Uterus (tissue), 4 donors: ENCODE results near the gene TSHZ2. TPM values are rescaled to one million over a fixed set of nuclear protein-coding genes. Genes with fewer than 3 reads are reported as not detected.
"Not testable (repeated sequence)": the region's sequence is repeated elsewhere in the genome, so short reads cannot be mapped to it uniquely, and the experiment has no call there.

Source experiments
- DNase-seq, 2 donors: peaks; one replicate each; pipeline ENCODE4 v3.0.0-alpha.2; 2019 to 2020
- H3K27ac ChIP-seq, 2 donors: fragments of 200-600 bp; sonication (generic); 1 replicate in 1 of 2; 2 replicates in 1 of 2; pipeline ENCODE4 v1.5.1; 2016 to 2018
- H3K27me3 ChIP-seq, 2 donors: fragments of 200-600 bp; sonication (generic); one replicate each; pipeline ENCODE4 v1.5.1; 2018 to 2019; ENCODE audit warnings: control low read depth in 1 of 2
- H3K36me3 ChIP-seq, 2 donors: fragments of 200-600 bp; sonication (generic); one replicate each; pipeline ENCODE4 v1.5.1; 2019; ENCODE audit warnings: control low read depth in 1 of 2
- H3K4me1 ChIP-seq, 2 donors: fragments of 200-600 bp; sonication (generic); one replicate each; pipeline ENCODE4 v1.5.1; 2018 to 2019; ENCODE audit warnings: control low read depth in 1 of 2
- H3K4me3 ChIP-seq, 2 donors: fragments of 200-600 bp; sonication (generic); 1 replicate in 1 of 2; 2 replicates in 1 of 2; pipeline ENCODE4 v1.5.1; 2018 to 2019; ENCODE audit warnings: mild to moderate bottlenecking in 1 of 2
- H3K9me3 ChIP-seq, 2 donors: fragments of 200-600 bp; sonication (generic); one replicate each; pipeline ENCODE4 v1.5.1; 2019; ENCODE audit warnings: control low read depth in 1 of 2
- POLR2A ChIP-seq, 2 donors: fragments of 450-650 bp; IDR thresholded peaks; one replicate each; pipeline ENCODE4 v1.6.1; 2016; ENCODE audit warnings: antibody characterized with exemption in 2 of 2, mild to moderate bottlenecking in 1 of 2, moderate library complexity in 1 of 2
- intact Hi-C: fragments of 100-400 bp; cut with DNase I; formaldehyde crosslinking; loops from one replicate; pipeline ENCODE4 v1.15.1; 2023; ENCODE audit warnings: low total_unique reads
- total RNA-seq, 4 donors: library from RNA; depleted of rRNA in 3 of 4; stranded (reverse); fragments of >200 nt in 3 of 4; gene quantifications; one replicate each; pipeline versions ENCODE4 v1.1.0 to v1.2.4, GENCODE V29; 2014 to 2023
- TF ChIP-seq, protein P1 (sequence below), 4 experiments: fragments of 200-600 bp in 2 of 4; fragments of 450-650 bp in 2 of 4; sonication (generic) in 2 of 4; IDR thresholded peaks; one replicate each; pipeline ENCODE4 v1.5.1; 2016 to 2019; ENCODE audit warnings: antibody characterized with exemption in 4 of 4, mild to moderate bottlenecking in 2 of 4, moderate library complexity in 1 of 4
- donor health status: DM: yes; HTN: yes; CAD: no.

TSHZ2 gene
- total RNA-seq, 4 donors from 2014 or later = 22.0 to 50.1 (median 33.1) TPM

DNA sequence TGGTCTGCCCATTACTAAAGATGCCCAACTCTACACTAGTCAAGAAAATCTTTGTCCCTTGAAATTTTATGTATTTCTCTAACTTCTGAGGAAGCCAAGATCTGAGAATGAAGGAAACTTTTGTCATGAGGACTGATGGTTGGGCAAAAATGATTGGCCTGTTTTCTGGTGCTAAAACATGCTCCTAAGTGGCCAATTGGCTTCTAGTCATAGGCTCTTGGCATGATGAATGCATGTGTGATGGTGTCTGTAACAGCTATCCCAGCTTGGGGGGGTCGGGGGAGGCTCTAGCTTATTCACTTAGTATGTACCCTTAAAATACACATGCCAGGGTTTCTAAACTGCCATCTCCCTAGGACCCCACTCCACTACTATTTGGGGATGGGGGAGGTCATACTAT is 392.9 kb downstream of the TSHZ2 start:
- H3K36me3 ChIP-seq = no peaks in the 10 kb centered on the region
- no peaks in the 10 kb centered on the region for H3K4me1 ChIP-seq
- no peak overlapping the region for H3K27ac ChIP-seq
- no peaks in the 10 kb centered on the region for H3K27me3 ChIP-seq
- no peak for TF ChIP-seq POLR2A (IDR thresholded peaks at IDR 0.05)
- TF ChIP-seq, protein P1, sequence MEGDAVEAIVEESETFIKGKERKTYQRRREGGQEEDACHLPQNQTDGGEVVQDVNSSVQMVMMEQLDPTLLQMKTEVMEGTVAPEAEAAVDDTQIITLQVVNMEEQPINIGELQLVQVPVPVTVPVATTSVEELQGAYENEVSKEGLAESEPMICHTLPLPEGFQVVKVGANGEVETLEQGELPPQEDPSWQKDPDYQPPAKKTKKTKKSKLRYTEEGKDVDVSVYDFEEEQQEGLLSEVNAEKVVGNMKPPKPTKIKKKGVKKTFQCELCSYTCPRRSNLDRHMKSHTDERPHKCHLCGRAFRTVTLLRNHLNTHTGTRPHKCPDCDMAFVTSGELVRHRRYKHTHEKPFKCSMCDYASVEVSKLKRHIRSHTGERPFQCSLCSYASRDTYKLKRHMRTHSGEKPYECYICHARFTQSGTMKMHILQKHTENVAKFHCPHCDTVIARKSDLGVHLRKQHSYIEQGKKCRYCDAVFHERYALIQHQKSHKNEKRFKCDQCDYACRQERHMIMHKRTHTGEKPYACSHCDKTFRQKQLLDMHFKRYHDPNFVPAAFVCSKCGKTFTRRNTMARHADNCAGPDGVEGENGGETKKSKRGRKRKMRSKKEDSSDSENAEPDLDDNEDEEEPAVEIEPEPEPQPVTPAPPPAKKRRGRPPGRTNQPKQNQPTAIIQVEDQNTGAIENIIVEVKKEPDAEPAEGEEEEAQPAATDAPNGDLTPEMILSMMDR (IDR thresholded peaks at IDR 0.05) = no peak
- H3K4me3 ChIP-seq = no peak overlapping the region
- no peaks in the 10 kb centered on the region for H3K9me3 ChIP-seq
- DNase-seq = no peak
- intact Hi-C loops = no loop called here

GRCh38 chr20:53365539-53366075 is 393.4 kb downstream of the TSHZ2 start:
- TF ChIP-seq, protein P1 (IDR thresholded peaks at IDR 0.05) = no peak
- TF ChIP-seq POLR2A (IDR thresholded peaks at IDR 0.05) = no peak

DNA sequence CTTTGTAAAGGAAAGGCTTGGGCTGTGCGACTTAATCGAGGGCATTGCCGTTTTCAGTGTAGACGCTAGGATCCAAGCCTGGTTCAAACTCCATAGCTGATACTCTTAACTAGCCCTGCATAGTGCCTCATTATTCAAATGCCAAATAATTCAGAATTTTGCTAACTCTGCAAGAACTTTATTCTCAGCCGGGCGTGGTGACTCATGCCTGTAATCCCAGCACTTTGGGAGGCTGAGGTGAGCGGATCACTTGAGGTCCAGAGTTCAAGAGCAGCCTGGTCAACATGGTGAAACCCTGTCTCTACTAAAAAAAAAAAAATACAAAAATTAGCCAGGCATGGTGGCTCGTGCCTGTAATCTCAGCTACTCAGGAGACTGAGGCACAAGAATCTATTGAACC is 394.8 kb downstream of the TSHZ2 start:
- H3K27me3 ChIP-seq, intact Hi-C loops, H3K4me1 ChIP-seq, H3K36me3 ChIP-seq, H3K27ac ChIP-seq, H3K9me3 ChIP-seq, DNase-seq, H3K4me3 ChIP-seq: not testable (repeated sequence)

More at GRCh38 chr20:53365539-53366075, 393.4 kb downstream of the TSHZ2 start:
- Histone ChIP-seq H3K27ac (no peak overlapping the region), H3K36me3 (no peaks in the 10 kb centered on the region), H3K4me1 (no peaks in the 10 kb centered on the region), H3K27me3 (no peaks in the 10 kb centered on the region), H3K9me3 (no peaks in the 10 kb centered on the region), H3K4me3 (no peak overlapping the region)
- no peak for DNase-seq
- intact Hi-C loops = no loop called here

DNA sequence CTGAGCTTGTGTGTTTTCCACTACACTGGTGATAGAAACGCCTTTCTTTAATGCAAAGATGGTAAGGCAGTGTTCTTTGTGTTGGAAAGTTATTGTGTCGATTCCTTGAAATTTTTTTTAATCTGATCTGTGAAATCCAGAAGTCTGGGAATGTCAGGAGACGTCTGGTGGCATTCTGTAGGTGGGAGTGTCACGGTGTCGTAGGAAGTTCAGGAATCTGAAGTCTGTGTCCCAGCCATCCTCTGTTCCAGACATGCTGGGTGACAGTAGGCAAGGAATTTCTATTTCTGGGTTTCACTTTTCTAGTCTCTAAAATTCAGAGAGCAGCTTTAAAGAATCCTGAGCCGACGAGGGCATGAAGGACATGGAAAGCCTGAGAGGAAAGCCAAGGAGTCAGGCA is 397.7 kb downstream of the TSHZ2 start:
- H3K4me1 ChIP-seq = no peaks in the 10 kb centered on the region
- H3K27ac ChIP-seq = no peak overlapping the region
- no peak overlapping the region for H3K4me3 ChIP-seq
- H3K9me3 ChIP-seq = no peaks in the 10 kb centered on the region
- intact Hi-C loops = no loop called here
- H3K36me3 ChIP-seq = no peaks in the 10 kb centered on the region
- no peak for TF ChIP-seq POLR2A (IDR thresholded peaks at IDR 0.05)
- TF ChIP-seq, protein P1 (IDR thresholded peaks at IDR 0.05) = no peak
- DNase-seq = no peak
- H3K27me3 ChIP-seq = no peaks in the 10 kb centered on the region

DNA sequence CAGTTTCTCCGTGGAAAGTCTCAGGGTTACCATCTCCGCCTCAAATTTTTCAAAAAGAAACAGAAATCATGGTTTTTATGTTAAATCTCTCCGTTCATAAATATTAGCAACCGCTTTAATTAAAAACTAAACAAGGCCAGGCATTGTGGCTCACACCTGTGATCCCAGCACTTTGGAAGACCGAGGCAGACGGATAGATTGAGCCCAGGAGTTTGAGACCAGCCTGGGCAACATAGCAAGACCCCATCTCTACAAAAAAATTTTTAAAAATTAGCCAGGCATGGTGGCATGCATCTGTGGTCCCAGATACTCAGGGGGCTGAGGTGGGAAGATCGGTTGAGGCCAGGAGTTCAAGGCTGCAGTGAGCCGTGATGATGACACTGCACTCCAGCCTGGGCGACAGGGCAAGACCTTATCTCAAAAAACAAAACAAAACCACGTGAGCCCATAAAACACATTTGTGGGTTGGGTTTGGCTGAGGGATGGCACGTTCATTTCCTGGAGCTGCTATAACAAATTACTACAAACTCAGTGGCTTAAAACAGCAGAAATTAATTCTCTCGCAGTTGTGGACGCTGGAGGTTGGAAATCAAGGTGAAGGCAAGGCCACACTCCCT is 398.3 kb downstream of the TSHZ2 start:
- DNase-seq = no peak
- H3K4me3 ChIP-seq = no peak overlapping the region

More for the DNA sequence above, 398.3 kb downstream of the TSHZ2 start:
- Histone ChIP-seq H3K9me3 (no peaks in the 10 kb centered on the region), H3K27ac (no peak overlapping the region), H3K4me1 (no peaks in the 10 kb centered on the region), H3K27me3 (no peaks in the 10 kb centered on the region), H3K36me3 (no peaks in the 10 kb centered on the region)
- intact Hi-C loops = no loop called here
- TF ChIP-seq, protein P1 (IDR thresholded peaks at IDR 0.05) = no peak
- no peak for TF ChIP-seq POLR2A (IDR thresholded peaks at IDR 0.05)
